ENCODE measurements around the gene ADGRG3.

The ADGRG3 gene

GRCh38 chr16:57646388-57647039, 21.6 kb upstream of the ADGRG3 start:
- Histone ChIP-seq H3K9me2 (replicated peaks; ENCODE audit: control insufficient read depth, low read length) (no peaks in the 10 kb centered on the region), H3F3A (ENCODE audit: control insufficient read depth, insufficient read depth) (no peaks in the 10 kb centered on the region), H3K36me3 (ENCODE audit: control insufficient read depth, low read length) (no peaks in the 10 kb centered on the region), H3K4me2 (ENCODE audit: low read length) (no peak overlapping the region), H4K20me1 (ENCODE audit: control insufficient read depth, insufficient read depth, low read depth, low read length) (peaks cover 10% of the 10 kb centered on the region; the same call in 1 of the 2 replicates), H3K4me3 (ENCODE audit: low read length) (no peak overlapping the region), H3K79me2 (ENCODE audit: control insufficient read depth, low read length) (no peaks in the 10 kb centered on the region), H3K4me1 (ENCODE audit: control insufficient read depth, low read length) (peaks cover 16% of the 10 kb centered on the region), H3K27ac (ENCODE audit: low read depth, low read length) (no peak overlapping the region), H3K9me3 (ENCODE audit: control insufficient read depth, insufficient read depth, low read length) (no peaks in the 10 kb centered on the region; the same call in 1 of the 2 replicates), H3K27me3 (ENCODE audit: control insufficient read depth, low read length) (peaks cover 7% of the 10 kb centered on the region)
- no peak for TF ChIP-seq EZH2phosphoT487 (IDR thresholded peaks at IDR 0.05; ENCODE audit: borderline replicate concordance, low read length)
- TF ChIP-seq, protein P1, sequence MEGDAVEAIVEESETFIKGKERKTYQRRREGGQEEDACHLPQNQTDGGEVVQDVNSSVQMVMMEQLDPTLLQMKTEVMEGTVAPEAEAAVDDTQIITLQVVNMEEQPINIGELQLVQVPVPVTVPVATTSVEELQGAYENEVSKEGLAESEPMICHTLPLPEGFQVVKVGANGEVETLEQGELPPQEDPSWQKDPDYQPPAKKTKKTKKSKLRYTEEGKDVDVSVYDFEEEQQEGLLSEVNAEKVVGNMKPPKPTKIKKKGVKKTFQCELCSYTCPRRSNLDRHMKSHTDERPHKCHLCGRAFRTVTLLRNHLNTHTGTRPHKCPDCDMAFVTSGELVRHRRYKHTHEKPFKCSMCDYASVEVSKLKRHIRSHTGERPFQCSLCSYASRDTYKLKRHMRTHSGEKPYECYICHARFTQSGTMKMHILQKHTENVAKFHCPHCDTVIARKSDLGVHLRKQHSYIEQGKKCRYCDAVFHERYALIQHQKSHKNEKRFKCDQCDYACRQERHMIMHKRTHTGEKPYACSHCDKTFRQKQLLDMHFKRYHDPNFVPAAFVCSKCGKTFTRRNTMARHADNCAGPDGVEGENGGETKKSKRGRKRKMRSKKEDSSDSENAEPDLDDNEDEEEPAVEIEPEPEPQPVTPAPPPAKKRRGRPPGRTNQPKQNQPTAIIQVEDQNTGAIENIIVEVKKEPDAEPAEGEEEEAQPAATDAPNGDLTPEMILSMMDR (IDR thresholded peaks at IDR 0.05; ENCODE audit: low read depth, low read length, poor library complexity, severe bottlenecking) = no peak

- no peak overlapping the region for H3K4me2 ChIP-seq (ENCODE audit: low read length)
- peaks cover 7% of the 10 kb centered on the region; the same call in 1 of the 2 replicates for H4K20me1 ChIP-seq (ENCODE audit: control insufficient read depth, insufficient read depth, low read depth, low read length)
- no peak overlapping the region for H3K4me3 ChIP-seq (ENCODE audit: low read length)
- H3K36me3 ChIP-seq (ENCODE audit: control insufficient read depth, low read length) = no peaks in the 10 kb centered on the region
- peaks cover 7% of the 10 kb centered on the region for H3K27me3 ChIP-seq (ENCODE audit: control insufficient read depth, low read length)
- no peak for TF ChIP-seq EZH2phosphoT487 (IDR thresholded peaks at IDR 0.05; ENCODE audit: borderline replicate concordance, low read length)
- TF ChIP-seq, protein P1 (IDR thresholded peaks at IDR 0.05; ENCODE audit: low read depth, low read length, poor library complexity, severe bottlenecking) = no peak
- H3K9me3 ChIP-seq (ENCODE audit: control insufficient read depth, insufficient read depth, low read length) = no peaks in the 10 kb centered on the region; the same call in 1 of the 2 replicates
- no peak overlapping the region for H3K27ac ChIP-seq (ENCODE audit: low read depth, low read length)
- no peaks in the 10 kb centered on the region for H3K9me2 ChIP-seq (replicated peaks; ENCODE audit: control insufficient read depth, low read length)
- H3K4me1 ChIP-seq (ENCODE audit: control insufficient read depth, low read length) = peaks cover 16% of the 10 kb centered on the region
- no peaks in the 10 kb centered on the region for H3K79me2 ChIP-seq (ENCODE audit: control insufficient read depth, low read length)
- no peaks in the 10 kb centered on the region for H3F3A ChIP-seq (ENCODE audit: control insufficient read depth, insufficient read depth)
Observed at GRCh38 chr16:57647136-57647875, 20.8 kb upstream of the ADGRG3 start.

DNA sequence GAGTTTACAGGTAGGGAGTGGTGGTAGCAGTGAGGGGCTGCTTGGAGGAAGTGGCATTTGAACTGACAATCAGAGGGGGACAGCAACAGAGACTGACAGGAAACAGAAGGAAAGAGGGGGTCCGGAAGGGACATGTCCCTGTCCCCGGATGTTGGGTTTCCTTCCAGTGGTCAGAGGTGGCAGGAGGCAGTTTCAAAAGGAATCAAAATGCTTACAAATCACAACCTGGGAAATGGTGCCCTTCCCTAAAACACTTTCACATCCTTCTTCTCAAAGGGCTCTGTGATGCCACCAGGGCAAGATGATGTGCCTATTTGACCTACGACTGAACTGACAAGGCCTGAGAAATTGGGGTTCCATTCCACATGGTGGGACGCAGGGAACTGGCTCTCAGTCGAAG, 20.0 kb upstream of the ADGRG3 start:
- H3K9me2 ChIP-seq (replicated peaks; ENCODE audit: control insufficient read depth, low read length) = no peaks in the 10 kb centered on the region
- H3K9me3 ChIP-seq (ENCODE audit: control insufficient read depth, insufficient read depth, low read length) = no peaks in the 10 kb centered on the region; the same call in 1 of the 2 replicates
- no peaks in the 10 kb centered on the region for H3F3A ChIP-seq (ENCODE audit: control insufficient read depth, insufficient read depth)
- H3K79me2 ChIP-seq (ENCODE audit: control insufficient read depth, low read length) = no peaks in the 10 kb centered on the region
- H3K4me2 ChIP-seq (ENCODE audit: low read length) = no peak overlapping the region
- peaks cover 5% of the 10 kb centered on the region for H3K27me3 ChIP-seq (ENCODE audit: control insufficient read depth, low read length)
- H3K4me3 ChIP-seq (ENCODE audit: low read length) = no peak overlapping the region
- H4K20me1 ChIP-seq (ENCODE audit: control insufficient read depth, insufficient read depth, low read depth, low read length) = peaks cover 6% of the 10 kb centered on the region; the same call in 1 of the 2 replicates
- no peak overlapping the region for H3K27ac ChIP-seq (ENCODE audit: low read depth, low read length)
- no peaks in the 10 kb centered on the region for H3K36me3 ChIP-seq (ENCODE audit: control insufficient read depth, low read length)
- peaks cover 16% of the 10 kb centered on the region for H3K4me1 ChIP-seq (ENCODE audit: control insufficient read depth, low read length)
- TF ChIP-seq, protein P1 (IDR thresholded peaks at IDR 0.05; ENCODE audit: low read depth, low read length, poor library complexity, severe bottlenecking) = no peak
- TF ChIP-seq EZH2phosphoT487 (IDR thresholded peaks at IDR 0.05; ENCODE audit: borderline replicate concordance, low read length) = no peak

Measured in DOHH2 (cell line).